NCI-H774 (cell line): Measurements from ENCODE around the gene PTPRD.
A peak's percentile ranks its signal among the peaks of the same experiment; 100 is the strongest.
"Not testable (repeated sequence)": the region's sequence is repeated elsewhere in the genome, so short reads cannot be mapped to it uniquely, and the experiment has no call there.

Source experiments
- DNase-seq: peaks from one replicate; lab custom pipeline; 2025; lab: John Stamatoyannopoulos, UW

Gene PTPRD

DNA sequence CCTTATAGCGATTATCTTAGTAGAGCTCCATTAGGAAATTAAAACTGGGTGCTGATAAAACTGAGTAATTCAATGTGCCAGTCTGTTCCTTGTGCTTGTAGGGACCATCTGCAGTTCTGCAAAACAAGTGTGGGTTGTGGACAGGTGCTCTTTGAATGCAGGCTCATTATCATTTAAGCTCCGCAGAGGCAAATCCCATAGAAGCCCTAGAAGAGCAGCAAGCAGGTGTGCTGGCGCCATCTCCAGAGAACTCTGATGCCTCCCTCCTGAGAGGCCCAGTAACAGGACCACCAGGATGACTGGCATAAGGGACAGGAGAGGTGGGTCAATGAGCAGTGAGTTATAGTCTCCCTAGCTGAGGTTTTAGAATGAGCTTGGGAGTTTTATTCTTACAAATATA, 1470.8 kb downstream of the PTPRD start:
- DNase-seq = peak; percentile 80

DNA sequence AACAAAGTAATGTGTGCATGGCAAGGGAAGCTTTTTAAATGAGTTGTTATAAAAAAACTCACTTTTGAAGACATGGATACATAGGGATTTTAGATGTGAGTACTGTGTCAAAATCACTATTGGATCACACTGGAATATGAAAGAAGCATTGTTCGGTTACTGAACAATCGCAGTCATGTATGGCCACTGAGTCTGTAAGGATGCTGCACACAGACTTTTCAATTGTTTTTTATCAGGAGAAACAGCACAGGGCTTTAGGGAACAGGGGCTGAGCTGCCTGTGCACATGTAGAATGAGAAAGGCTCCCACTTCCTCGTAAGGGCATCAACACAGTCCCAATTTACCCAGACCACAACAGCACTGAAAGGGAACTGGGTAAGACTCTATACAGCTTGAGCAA, 1479.3 kb downstream of the PTPRD start:
- DNase-seq = no peak

DNA sequence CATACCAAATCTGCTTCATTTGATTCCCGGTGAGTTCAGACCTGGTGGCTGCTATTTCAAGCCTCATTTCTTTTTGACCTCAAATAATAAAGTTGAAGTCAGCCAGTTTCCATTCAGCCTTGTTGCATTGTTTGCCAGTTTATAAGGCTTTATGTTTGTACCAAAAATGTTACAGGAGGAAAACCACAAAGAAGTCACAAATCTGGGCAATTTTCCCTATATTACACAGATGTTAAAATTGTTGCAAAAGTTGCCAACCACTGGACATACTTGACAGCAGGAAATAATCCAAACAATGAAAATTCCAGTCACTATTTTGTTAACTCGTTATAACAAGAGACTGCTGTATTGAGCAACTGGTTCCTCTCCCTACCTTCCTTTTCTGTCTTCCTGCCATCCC, 1488.2 kb downstream of the PTPRD start:
- DNase-seq = no peak

DNA sequence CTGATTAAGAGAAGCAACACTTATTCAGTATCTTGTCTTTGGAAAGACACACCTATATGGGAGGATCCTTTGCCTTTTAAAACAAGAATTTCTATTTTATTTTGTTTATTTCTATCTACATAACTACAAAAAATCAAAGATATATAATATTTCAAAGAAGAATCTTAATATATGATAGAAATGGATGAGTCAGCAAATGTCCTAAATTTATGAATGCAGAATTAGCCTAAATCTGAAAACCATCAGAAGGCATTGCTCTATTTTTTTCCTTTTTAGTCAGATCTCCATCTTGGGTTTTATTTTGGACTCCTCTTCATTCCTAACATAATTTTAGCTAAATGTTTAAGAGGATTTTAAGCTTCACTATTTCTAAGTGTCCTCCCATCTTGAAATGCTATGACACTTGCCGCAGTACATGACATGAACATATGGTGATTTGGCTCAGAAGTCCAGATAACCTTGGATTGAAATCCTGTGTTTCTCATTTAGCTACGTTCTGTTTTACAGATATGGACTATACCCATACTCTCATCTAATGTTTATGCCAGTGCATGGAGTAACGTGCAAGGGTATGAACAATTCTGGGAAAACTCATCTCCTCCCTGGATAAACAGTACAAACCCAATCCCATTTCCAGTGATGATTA, 1490.4 kb downstream of the PTPRD start:
- no peak for DNase-seq

DNA sequence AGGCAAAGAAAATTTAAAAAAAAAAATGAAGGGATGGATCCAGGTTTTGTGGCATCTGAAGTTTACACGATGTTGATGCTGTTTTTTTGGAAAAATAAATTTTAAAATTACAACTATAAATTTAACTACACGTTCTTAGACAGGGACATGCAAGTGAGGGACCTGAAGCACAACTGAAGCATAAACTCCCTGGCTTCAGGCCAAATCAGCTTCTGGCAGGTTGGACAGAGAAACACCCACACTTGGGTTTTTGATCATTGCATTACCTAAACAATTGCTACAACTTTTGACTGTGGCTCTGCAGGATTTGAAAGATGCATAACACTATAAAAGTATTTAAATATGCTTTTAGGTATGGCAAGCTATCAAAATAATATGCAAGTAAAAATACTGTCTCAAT, 1494.9 kb downstream of the PTPRD start:
- no peak for DNase-seq

DNA sequence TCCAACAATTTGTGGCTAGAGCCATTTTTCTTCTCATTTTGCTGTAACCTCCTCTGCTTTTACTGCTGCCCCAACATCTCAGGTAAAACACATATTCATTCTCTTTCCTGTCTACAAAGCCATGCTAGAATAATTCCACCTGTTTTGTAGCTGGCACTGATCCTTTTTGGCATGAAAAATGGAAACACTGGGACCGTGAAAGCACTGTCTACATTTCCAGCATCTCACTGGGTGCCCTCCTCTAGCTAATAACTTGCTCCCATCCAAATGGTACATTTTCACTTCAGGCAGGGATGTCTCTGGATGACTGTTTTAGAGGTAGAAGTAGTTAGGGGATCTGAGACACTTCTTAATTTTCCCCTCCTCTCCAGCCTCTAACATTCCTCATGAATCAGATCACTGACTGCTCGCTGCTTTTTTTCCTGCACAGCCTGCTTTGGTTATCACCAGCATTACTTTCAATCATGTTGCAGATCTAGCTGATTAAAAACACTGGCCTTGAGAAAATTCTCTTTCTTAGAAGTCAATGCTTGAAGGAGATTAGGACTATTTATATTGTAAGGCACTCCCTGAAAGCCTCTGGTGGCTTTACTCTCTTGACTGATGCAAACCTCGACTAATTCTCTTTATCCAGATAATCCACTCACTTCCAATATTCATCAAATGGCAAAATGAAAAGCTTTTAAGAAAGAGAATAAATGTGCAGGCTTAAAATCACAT, 1500.6 kb downstream of the PTPRD start:
- DNase-seq = no peak

DNA sequence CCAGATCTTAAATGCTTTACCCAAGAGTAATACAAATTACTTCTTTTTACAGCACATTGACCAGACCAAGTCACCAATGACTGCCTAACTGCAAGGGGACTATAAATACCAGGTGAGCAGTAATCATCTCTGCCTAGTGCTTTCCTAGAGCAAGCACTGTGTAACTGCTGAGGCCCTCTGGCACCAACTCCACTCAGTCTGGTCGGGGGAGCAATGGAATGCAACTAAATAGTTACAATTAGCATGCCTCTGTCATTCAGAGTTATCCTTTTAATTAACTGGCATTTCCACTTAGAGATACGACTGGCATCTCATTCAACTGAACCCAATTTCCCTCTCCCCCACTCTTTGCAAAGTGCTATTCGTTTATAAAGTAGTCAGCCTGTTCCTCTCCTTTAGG, 1504.2 kb downstream of the PTPRD start:
- no peak for DNase-seq

DNA sequence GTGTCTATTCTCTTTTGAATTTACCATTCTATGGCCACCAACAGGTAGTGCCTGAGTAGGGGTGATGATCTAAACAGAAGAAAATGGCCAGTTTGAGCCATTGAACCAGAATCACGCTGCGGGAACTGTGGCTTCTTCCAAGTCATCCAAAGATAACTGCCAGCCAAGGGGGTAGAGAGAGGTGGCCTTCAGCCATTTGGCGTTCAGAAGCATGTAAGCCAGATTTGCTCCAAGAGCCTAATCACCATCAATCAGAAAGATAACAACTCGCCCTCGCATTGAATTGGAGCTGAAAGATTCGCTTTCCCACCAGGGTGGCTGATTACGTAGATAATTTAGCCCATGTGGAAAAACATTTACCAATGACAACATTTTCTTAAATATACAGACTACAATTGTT, 1510.5 kb downstream of the PTPRD start:
- no peak for DNase-seq

DNA sequence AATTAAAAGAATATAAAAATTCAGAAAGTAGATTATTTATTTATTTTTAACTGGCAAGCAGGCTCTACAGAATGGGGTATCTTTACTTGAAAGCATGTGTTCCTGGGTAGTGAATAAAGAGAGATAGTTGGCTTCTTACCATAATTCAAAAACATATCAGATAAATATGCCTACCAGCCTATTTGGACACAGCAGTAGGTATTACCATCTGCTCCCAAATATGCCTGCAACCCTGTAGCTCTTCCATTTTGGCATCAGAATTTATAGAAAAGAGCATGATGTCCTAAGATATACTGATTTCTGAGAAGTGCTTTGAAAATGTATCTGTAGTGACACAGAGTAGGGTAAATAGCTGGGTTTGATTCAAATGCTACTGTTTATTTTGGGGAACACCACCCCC, 1512.7 kb downstream of the PTPRD start:
- DNase-seq = no peak

DNA sequence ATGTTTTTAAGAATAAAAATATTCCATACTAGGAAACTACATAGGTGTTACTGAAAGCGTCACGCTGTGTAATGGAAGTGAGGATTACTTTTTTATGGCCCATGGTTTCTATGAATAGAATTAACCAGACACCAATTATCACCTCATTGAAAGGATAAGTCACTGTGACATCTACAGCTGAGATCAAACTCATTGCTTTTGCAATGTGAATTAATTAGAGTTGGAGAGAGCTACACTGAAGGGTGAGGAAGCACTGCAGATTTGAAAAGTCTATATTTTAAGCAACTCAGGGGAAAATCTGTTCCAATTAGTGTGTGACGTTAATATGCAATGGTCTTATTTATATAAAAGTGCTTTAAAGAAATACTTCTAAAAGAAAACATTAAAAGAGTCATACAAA, 1513.2 kb downstream of the PTPRD start:
- no peak for DNase-seq

DNA sequence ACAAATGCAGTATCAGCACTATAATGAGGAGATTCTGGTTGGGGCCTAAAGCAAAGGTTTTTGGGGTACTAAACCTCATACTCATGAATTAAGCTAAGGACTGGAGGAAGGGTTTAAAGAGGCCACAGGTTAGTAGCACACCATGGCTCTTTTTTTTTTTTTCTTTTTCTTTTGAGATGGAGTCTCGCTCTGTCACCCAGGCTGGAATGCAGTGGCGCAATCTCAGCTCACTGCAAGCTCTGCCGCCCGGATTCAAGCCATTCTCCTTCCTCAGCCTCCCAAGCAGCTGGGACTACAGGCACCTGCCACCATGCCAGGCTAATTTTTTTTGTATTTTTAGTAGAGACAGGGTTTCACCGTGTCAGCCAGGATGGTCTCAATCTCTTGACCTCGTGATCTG, 1515.5 kb downstream of the PTPRD start:
- DNase-seq = not testable (repeated sequence)

DNA sequence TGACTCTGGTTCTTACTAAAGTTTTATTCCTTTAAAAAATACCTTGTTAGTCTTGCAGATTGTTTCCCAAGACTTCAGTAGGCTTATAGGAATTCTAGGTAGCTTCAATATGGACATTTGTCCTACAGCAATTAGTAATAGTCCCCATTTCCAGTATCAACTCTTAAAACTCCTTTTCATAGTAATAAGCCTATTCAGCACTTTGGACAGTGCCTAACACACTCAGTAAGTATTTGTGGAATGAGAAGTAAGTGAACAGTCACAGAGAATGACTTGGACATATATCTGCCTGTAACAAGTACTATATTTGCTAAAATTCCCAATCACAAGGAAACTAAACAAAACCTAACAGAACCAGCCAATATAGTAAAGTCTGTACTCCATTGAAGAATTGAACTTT, 1521.4 kb downstream of the PTPRD start:
- no peak for DNase-seq

DNA sequence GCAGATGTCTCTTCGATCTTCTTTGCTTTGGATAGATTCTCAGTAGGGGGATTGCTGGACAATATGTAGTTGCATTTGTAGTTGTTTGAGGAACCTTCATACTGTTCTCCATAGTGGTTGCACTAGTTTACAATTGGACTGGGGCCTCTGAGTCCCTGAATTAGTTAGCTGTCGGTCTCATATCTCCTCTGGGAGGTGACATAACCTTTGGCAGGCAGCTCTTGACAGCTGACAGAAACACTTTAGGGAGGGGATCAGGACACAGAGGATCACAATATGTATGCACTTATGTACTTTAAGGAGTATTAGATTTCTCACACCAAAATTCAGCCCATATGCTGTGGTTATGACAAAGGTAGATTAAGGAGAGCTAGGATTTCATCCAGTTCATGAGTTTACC, 1533.3 kb downstream of the PTPRD start:
- no peak for DNase-seq

DNA sequence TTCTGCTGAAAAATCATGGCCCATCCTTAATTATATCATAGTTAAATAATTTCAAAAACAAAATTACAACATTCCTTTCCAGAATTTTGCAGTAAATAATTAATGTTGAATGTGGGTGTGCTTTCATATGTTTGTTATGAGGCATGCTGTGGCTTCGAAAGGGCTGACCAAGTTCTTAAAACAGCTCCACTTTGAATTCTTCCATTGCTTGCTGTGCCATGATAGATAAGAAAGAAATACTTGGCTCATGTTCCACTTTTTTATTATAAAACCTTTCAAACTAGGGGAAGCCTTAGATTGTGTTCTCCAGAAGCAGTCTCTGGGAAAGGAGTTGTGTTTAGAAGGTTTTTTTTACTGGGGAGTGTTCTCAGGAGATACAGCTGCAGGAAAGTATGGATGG, 1534.5 kb downstream of the PTPRD start:
- no peak for DNase-seq

DNA sequence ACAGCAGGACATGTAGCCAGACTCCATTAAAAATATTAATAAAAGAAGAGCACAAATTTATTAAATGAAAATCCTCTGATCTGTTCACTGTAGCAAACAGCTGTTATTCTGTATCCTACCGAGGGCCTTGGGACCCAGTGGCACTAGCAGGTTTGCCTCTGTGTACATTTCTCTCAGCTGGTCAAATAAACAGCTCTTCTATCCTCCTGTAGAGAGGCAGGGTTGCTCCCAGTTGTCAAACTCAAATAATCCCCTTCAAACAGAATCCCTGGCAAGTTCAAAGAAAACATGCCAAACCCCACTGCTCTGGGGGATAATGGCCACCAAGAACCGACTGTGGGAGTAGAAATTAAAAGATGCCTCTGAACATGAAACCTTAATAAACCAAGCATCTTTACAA, 1551.2 kb downstream of the PTPRD start:
- DNase-seq = peak; percentile 42

DNA sequence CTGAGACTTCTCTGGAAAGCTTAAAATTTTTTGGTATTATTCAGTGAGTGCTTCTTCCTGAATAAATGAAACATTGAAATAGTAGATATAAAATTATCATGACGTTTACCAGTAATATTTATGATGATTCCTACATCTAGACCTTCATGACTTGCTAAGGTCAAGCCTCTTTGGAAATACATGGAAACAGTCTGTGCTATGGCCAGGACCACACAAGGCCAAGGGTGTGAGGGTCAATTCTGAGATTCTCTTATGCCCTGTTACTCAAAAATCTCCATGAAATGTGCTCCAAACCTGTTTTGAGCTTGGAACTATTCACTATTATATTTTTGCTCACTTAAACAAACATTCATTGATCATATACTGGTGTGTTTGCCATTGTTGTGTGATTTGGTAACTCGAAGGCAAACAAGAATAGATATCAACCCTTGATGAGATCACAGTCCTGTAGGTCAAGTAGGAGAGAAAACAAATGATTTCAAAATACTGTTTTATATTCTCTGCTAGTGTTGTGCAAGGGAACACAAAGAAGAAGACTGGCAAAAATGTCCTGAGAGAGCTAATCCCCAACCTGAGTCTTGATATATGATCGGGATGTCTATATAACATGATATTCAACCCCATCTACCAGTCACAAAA, 1558.3 kb downstream of the PTPRD start:
- DNase-seq = no peak

DNA sequence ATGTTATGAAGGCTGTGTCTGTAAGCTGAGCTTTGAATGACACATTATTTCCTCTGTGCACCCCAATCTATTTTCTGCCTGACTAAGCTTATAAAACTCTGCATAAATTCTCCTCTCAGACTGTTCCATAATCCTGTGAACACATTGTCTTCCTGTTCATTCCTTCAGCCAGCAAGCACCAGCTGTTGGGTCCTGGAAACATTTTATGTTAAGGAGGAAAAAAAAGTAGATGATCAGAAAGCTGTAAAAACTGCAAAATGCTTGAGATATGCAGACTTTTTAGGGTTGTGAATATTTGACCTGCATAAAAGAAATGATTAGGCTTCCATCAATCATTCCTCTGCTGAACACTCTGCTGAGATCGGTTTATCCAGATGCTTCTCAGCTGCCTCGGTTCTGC, 1567.2 kb downstream of the PTPRD start:
- DNase-seq = no peak

DNA sequence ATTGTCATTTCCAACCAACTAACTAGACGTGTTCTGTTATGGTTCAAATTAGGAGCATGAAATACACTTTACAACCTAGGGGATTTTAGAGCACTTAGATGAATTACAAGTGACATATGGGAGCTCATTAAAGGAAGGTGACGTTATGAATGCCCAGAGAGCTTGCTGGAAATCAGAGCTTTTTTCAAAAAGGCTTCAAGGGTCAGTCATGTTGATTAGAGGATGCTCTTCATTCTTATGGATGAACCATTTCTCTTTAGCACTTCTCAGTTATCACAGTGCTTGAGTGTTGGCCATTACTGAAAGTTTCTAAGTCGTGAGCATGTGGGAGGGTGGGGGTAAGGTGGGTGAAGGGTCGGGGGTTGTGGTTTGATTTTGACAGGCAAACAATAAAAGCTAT, 1567.7 kb downstream of the PTPRD start:
- no peak for DNase-seq

DNA sequence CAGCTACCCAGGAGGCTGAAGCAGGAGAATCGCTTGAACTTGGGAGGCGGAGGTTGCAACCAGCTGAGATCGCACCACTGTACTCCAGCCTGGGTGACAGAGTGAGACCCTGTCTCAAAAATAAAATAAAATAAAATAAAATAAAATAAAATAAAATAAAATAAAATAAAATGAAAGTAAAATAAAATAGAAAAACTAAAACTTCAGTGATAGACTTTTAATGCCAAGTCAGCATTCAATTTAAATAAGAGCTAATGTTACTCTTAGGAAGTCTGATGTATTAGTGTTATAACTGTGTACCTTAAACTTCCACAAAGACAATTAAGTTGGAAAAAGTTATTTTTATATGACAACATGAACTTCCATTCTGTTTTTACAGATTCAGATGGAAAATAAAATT, 1569.0 kb downstream of the PTPRD start:
- DNase-seq = not testable (repeated sequence)

DNA sequence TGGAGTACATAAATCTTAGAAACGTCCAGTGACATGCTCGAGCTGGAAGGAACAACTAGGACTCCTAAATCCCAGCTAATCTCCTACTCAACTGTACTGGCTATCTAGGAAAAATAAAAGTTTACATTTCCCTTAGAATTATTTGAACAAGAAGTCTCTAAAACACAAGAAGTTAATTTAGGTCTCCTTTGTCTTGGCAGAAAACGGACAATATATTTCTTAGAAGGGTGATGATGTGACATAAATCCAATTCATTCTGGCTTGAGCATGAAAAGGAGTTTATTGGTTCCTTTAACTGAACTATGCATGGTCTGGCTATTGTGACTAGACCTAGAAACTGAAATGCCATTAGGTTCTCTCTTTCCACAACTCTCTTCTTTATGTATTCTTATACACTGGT, 1571.0 kb downstream of the PTPRD start:
- no peak for DNase-seq

DNA sequence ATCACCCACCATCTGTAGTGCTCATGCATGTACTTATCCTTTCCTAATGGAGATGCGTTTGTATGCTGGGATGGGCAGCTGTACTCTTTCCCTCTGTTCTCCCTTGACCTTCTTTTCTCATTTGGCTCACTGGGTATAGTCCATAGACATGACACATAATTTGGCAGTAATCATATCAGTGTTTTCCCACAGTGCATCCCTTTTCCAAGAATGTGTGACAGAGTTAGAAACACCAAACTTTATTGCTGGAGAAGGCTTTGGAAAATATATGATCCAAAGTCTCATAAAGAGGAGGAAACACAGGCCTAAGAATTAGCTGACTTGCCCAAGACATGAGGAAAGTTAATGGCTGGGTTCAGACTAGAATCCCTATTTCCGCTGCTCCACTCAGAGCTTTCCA, 1579.8 kb downstream of the PTPRD start:
- DNase-seq = no peak

DNA sequence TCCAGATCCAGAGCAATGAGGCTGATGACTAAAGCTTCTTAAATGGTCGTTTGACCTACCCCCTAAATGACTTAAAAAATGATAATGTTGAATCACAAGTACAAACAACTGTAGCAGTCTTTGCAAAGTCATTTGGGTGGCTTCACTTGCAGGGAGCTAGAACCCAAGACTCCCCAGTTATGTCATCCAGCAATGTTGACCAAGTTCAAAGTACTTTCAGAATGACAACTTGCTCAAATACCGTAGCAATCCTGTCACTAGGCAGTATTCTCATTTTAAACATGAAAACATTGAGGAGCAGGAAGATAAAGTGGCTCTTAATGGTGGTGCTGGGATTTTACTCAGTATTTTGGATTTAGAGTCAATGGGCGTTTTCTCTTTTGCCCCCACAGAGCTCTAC, 1596.2 kb downstream of the PTPRD start:
- no peak for DNase-seq

DNA sequence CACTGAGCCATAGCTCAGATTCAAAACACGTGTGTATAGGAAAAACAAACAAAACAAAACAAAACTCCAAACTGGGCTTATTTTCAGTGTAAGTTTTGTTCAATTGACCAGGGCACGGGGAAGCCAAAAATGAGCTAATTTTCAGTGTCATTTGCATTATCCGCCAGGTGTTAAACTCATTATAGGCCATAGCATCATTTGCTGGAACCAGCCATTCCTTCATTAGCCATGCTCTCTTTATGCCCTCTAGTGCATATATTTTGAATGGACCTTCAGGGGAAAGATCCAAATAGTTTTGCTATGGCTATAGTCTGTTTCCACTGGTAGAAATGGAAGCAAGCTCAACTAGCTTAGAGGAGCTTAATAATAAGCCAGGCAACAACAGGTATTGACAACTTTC, 1608.0 kb downstream of the PTPRD start:
- no peak for DNase-seq
